H1 (cell line): ENCODE results near the gene RTN4RL1. TPM values are rescaled to one million over a fixed set of nuclear protein-coding genes. Genes with fewer than 3 reads are reported as not detected.

Experiments
- CTCF ChIA-PET: fragments of 300-600 bp; sonication (Branson Sonifier 250); formaldehyde crosslinking; loops from one replicate; lab custom pipeline; 2021; ENCODE audit not compliant: partially characterized antibody; lab: Charles Lee
- POLR2A ChIA-PET: fragments of 300-600 bp; sonication (Branson Sonifier 250); formaldehyde crosslinking; loops from one replicate; lab custom pipeline; 2021; ENCODE audit warnings: inconsistent platforms; ENCODE audit not compliant: partially characterized antibody; lab: Charles Lee
- DNase-seq, 2 experiments: peaks; one replicate each; pipeline versions ENCODE4 v3.0.0 to v3.0.0-alpha.2; 2010 to 2022; ENCODE audit warnings: low spot score in 2 of 2, low read depth in 1 of 2, mixed read lengths in 1 of 2
- FAIRE-seq: peaks from 2 replicates; lab custom pipeline; 2011; peaks lifted over from hg19 to GRCh38; lab: Jason Lieb, UNC
- H2AFZ ChIP-seq: 2 replicates; pipeline ENCODE4 v1.8.1; 2012; ENCODE audit warnings: low read length, inconsistent platforms
- H2AK5ac ChIP-seq: 2 replicates; pipeline ENCODE4 v1.6.1; 2013; ENCODE audit warnings: low read depth, low read length
- H2BK120ac ChIP-seq: replicated peaks from 2 replicates; pipeline ENCODE3; 2013; ENCODE audit warnings: low read depth, low read length, inconsistent platforms
- H2BK12ac ChIP-seq: 2 replicates; pipeline ENCODE4 v1.6.1; 2013; ENCODE audit warnings: low read depth, low read length
- H2BK15ac ChIP-seq: 2 replicates; pipeline ENCODE4 v1.6.1; 2013; ENCODE audit warnings: low read length
- H2BK20ac ChIP-seq: 2 replicates; pipeline ENCODE4 v1.6.1; 2013; ENCODE audit warnings: low read length
- H2BK5ac ChIP-seq: 2 replicates; pipeline ENCODE4 v1.6.1; 2013; ENCODE audit warnings: low read depth, low read length
- H3K14ac ChIP-seq: 2 replicates; pipeline ENCODE4 v1.6.1; 2013; ENCODE audit warnings: inconsistent platforms; ENCODE audit not compliant: insufficient read length
- H3K18ac ChIP-seq: 2 replicates; pipeline ENCODE4 v1.6.1; 2013; ENCODE audit warnings: low read length; ENCODE audit errors: extremely low read depth
- H3K23ac ChIP-seq: 2 replicates; pipeline ENCODE4 v1.6.1; 2013; ENCODE audit warnings: inconsistent platforms; ENCODE audit not compliant: insufficient read length
- H3K23me2 ChIP-seq: 2 replicates; pipeline ENCODE4 v1.6.1; 2013; ENCODE audit warnings: low read depth, low read length
- H3K27ac ChIP-seq: 2 replicates; pipeline ENCODE4 v1.6.1; 2011; ENCODE audit warnings: low read depth, low read length, inconsistent platforms
- H3K27me3 ChIP-seq, 4 experiments: replicated peaks in 1 of 4; 1 replicate in 1 of 4; 2 replicates in 3 of 4; pipeline versions ENCODE4 v1.6.1 to v1.8.1; 2011 to 2013; ENCODE audit warnings: low read length in 3 of 4, mild to moderate bottlenecking in 3 of 4, inconsistent platforms in 2 of 4, mixed read lengths in 2 of 4, moderate library complexity in 1 of 4; ENCODE audit not compliant: control insufficient read depth in 3 of 4, insufficient read depth in 3 of 4; ENCODE audit errors: extremely low read depth in 1 of 4
- H3K36me3 ChIP-seq, 4 experiments: 2 replicates each; pipeline versions ENCODE4 v1.6.1 to v1.8.1; 2011 to 2013; ENCODE audit warnings: mild to moderate bottlenecking in 4 of 4, low read length in 3 of 4, moderate library complexity in 2 of 4, control low read depth in 1 of 4, inconsistent platforms in 1 of 4; ENCODE audit not compliant: insufficient read depth in 4 of 4, control insufficient read depth in 2 of 4
- H3K4ac ChIP-seq: replicated peaks from 2 replicates; pipeline ENCODE3; 2013; ENCODE audit warnings: low read length, low read depth, mixed read lengths, inconsistent platforms; ENCODE audit not compliant: insufficient read length
- H3K4me1 ChIP-seq, 4 experiments: replicated peaks in 1 of 4; 1 replicate in 1 of 4; 2 replicates in 3 of 4; pipeline versions ENCODE4 v1.6.1 to v1.8.1; 2011 to 2013; ENCODE audit warnings: low read length in 3 of 4, inconsistent platforms in 2 of 4, mixed read lengths in 1 of 4; ENCODE audit not compliant: insufficient read depth in 4 of 4, control insufficient read depth in 3 of 4
- H3K4me2 ChIP-seq, 2 experiments: 2 replicates each; pipeline versions ENCODE4 v1.6.1 to v1.8.1; 2011 to 2013; ENCODE audit warnings: low read depth in 2 of 2, low read length in 2 of 2, control low read depth in 1 of 2, inconsistent platforms in 1 of 2, mild to moderate bottlenecking in 1 of 2; ENCODE audit not compliant: insufficient read depth in 1 of 2
- H3K4me3 ChIP-seq, 4 experiments: fragments of 200-600, 300-600 bp in 1 of 4; sonication (generic), shearing (Covaris generic), sonication (Bioruptor Twin) in 1 of 4; 2 replicates each; pipeline versions ENCODE4 v1.5.1 to v1.8.1; 2011 to 2016; ENCODE audit warnings: low read length in 4 of 4, low read depth in 3 of 4, control low read depth in 2 of 4, inconsistent platforms in 2 of 4, mild to moderate bottlenecking in 2 of 4, mixed read lengths in 1 of 4, moderate library complexity in 1 of 4; ENCODE audit not compliant: insufficient read depth in 2 of 4; ENCODE audit errors: extremely low read depth in 1 of 4
- H3K56ac ChIP-seq: replicated peaks from 2 replicates; pipeline ENCODE3; 2013; ENCODE audit warnings: low read depth, mild to moderate bottlenecking, mixed read lengths, low read length, inconsistent platforms; ENCODE audit not compliant: insufficient read length
- H3K79me1 ChIP-seq: 2 replicates; pipeline ENCODE4 v1.6.1; 2013; ENCODE audit warnings: low read depth, low read length, control low read depth
- H3K79me2 ChIP-seq, 2 experiments: 2 replicates each; pipeline versions ENCODE4 v1.6.1 to v1.8.1; 2012 to 2013; ENCODE audit warnings: low read length in 2 of 2, mild to moderate bottlenecking in 2 of 2, inconsistent platforms in 1 of 2; ENCODE audit not compliant: insufficient read depth in 2 of 2, control insufficient read depth in 1 of 2
- H3K9ac ChIP-seq, 4 experiments: replicated peaks in 1 of 4; 1 replicate in 1 of 4; 2 replicates in 3 of 4; pipeline versions ENCODE4 v1.6.1 to v1.8.1; 2011 to 2013; ENCODE audit warnings: low read depth in 3 of 4, low read length in 3 of 4, control low read depth in 2 of 4, mild to moderate bottlenecking in 2 of 4, moderate library complexity in 2 of 4, inconsistent platforms in 1 of 4; ENCODE audit errors: extremely low read depth in 1 of 4
- H3K9me3 ChIP-seq, 2 experiments: 2 replicates each; pipeline versions ENCODE4 v1.6.1 to v1.8.1; 2012 to 2013; ENCODE audit warnings: mild to moderate bottlenecking in 2 of 2, moderate library complexity in 2 of 2, control low read depth in 1 of 2, inconsistent platforms in 1 of 2, low read depth in 1 of 2, low read length in 1 of 2, mixed read lengths in 1 of 2; ENCODE audit not compliant: insufficient read depth in 2 of 2
- H4K20me1 ChIP-seq, 2 experiments: replicated peaks in 1 of 2; 2 replicates each; pipeline versions ENCODE3 to v1.8.1; 2011 to 2013; ENCODE audit warnings: inconsistent platforms in 2 of 2, low read length in 2 of 2, mild to moderate bottlenecking in 1 of 2; ENCODE audit not compliant: insufficient read depth in 2 of 2, control insufficient read depth in 1 of 2
- H4K5ac ChIP-seq: 2 replicates; pipeline ENCODE4 v1.6.1; 2013; ENCODE audit warnings: low read length, low read depth, mixed read lengths, inconsistent platforms; ENCODE audit not compliant: insufficient read length
- H4K8ac ChIP-seq: 2 replicates; pipeline ENCODE4 v1.8.0; 2013; ENCODE audit warnings: mild to moderate bottlenecking, moderate library complexity, low read length, inconsistent platforms; ENCODE audit not compliant: insufficient read depth; ENCODE audit errors: extremely low read depth
- H4K91ac ChIP-seq: replicated peaks from 2 replicates; pipeline ENCODE3; 2013; ENCODE audit warnings: low read length, mixed read lengths, inconsistent platforms; ENCODE audit not compliant: insufficient read length
- ATF3 ChIP-seq: IDR thresholded peaks from 2 replicates; pipeline ENCODE4 v1.6.1; 2011; ENCODE audit warnings: low read depth, mild to moderate bottlenecking, low read length; ENCODE audit not compliant: insufficient read depth
- BACH1 ChIP-seq: IDR thresholded peaks from 2 replicates; pipeline ENCODE4 v1.6.1; 2012; ENCODE audit warnings: low read length, improper control_type of control experiment
- CEBPB ChIP-seq: IDR thresholded peaks from 2 replicates; pipeline ENCODE4 v1.6.1; 2012; ENCODE audit warnings: low read depth, low read length
- CHD1 ChIP-seq: IDR thresholded peaks from 2 replicates; pipeline ENCODE4 v1.6.1; 2012; ENCODE audit warnings: low read depth, low read length, improper control_type of control experiment
- CTBP2 ChIP-seq: IDR thresholded peaks from 2 replicates; pipeline ENCODE4 v1.7.0; 2011; ENCODE audit warnings: borderline replicate concordance, mild to moderate bottlenecking, moderate library complexity, mixed read lengths, low read length; ENCODE audit not compliant: insufficient read depth, insufficient read length
- GABPA ChIP-seq: IDR thresholded peaks from 2 replicates; pipeline ENCODE4 v1.6.1; 2011; ENCODE audit warnings: mild to moderate bottlenecking, low read length, moderate library complexity, borderline replicate concordance; ENCODE audit not compliant: insufficient read depth
- GTF2F1 ChIP-seq: IDR thresholded peaks from 2 replicates; pipeline ENCODE4 v1.6.1; 2012; ENCODE audit warnings: low read depth, low read length, improper control_type of control experiment, borderline replicate concordance
- POLR2A ChIP-seq, 2 experiments: IDR thresholded peaks; 1 replicate in 1 of 2; 2 replicates in 1 of 2; pipeline ENCODE4 v1.6.1; 2011; ENCODE audit warnings: low read depth in 2 of 2, low read length in 2 of 2, mild to moderate bottlenecking in 2 of 2; ENCODE audit errors: control extremely low read depth in 1 of 2
- SIN3A ChIP-seq, 2 experiments: IDR thresholded peaks in 1 of 2; conservative IDR thresholded peaks in 1 of 2; 2 replicates each; pipeline ENCODE4 v1.6.1; 2011 to 2012; ENCODE audit warnings: low read length in 2 of 2, improper control_type of control experiment in 1 of 2, low read depth in 1 of 2, mild to moderate bottlenecking in 1 of 2
- SIRT6 ChIP-seq: IDR thresholded peaks from one replicate; pipeline ENCODE4 v1.7.1; 2012; ENCODE audit warnings: low read length, inconsistent platforms
- SIX5 ChIP-seq: IDR thresholded peaks from 2 replicates; pipeline ENCODE4 v1.6.1; 2011; ENCODE audit warnings: mild to moderate bottlenecking, low read depth, low read length
- SP2 ChIP-seq: IDR thresholded peaks from 2 replicates; pipeline ENCODE4 v1.6.1; 2012; ENCODE audit warnings: mild to moderate bottlenecking, low read length, inconsistent platforms
- SP4 ChIP-seq: IDR thresholded peaks from 2 replicates; pipeline ENCODE4 v1.6.1; 2012; ENCODE audit warnings: low read length, inconsistent platforms
- SUZ12 ChIP-seq: fragments of 200-600 bp; sonication (generic); IDR thresholded peaks from 2 replicates; pipeline ENCODE4 v1.6.1; 2012; ENCODE audit warnings: mild to moderate bottlenecking, inconsistent platforms, low read length, moderate library complexity, mixed read lengths
- ZNF274 ChIP-seq: IDR thresholded peaks from 2 replicates; pipeline ENCODE4 v1.7.0; 2012; ENCODE audit warnings: low read length, borderline replicate concordance; ENCODE audit errors: extremely low read depth
- WGBS, 2 experiments: shearing (Covaris generic) in 1 of 2; methylation state at CpG; one replicate each; pipeline versions ENCODE4 v1.1.6 to v1.1.7; 2013 to 2015; ENCODE audit warnings: low lambda C conversion rate in 2 of 2, mixed read lengths in 2 of 2, inconsistent platforms in 1 of 2, low coverage in 1 of 2, missing lambda C conversion rate in 1 of 2; ENCODE audit not compliant: insufficient replicate concordance in 2 of 2, insufficient coverage in 1 of 2, insufficient read length in 1 of 2; ENCODE audit errors: extremely low coverage in 1 of 2, missing lambda C conversion rate in 1 of 2; 5-methylcytosine and 5-hydroxymethylcytosine counted together
- polyA plus RNA-seq, 7 experiments: library from polyadenylated mRNA; depleted of rRNA in 3 of 7; stranded (reverse) in 5 of 7; unstranded in 2 of 7; fragments of >200 nt in 5 of 7; fragments of 200-250 nt in 2 of 7; gene quantifications; 1 replicate in 5 of 7; 2 replicates in 1 of 7; 4 replicates in 1 of 7; pipeline versions ENCODE4 v1.2.1 to v1.2.3, GENCODE V29; 2011 to 2013; ENCODE audit warnings: missing spikeins in 2 of 7, mixed read lengths in 2 of 7
- total RNA-seq: library from RNA; stranded (reverse); fragmentation: NEBNext Ultra II Directional; extraction: Animal tissue kit (Norgen Biotek cat#: 25700); gene quantifications from 2 replicates; pipeline ENCODE4 v1.2.1, GENCODE V29; 2021

Gene RTN4RL1
- total and polyA plus RNA-seq, 2 of the 8 experiments (the other 6 are each of a cell fraction or from before 2014, with no cell fraction given): 0.09 TPM; not detected in 1

GRCh38 chr17:2034157-2034556 is 9.0 kb upstream of the RTN4RL1 start:
- H4K8ac ChIP-seq: no peak overlapping the region
- ChIA-PET CTCF (interaction anchor here (1.1 to 4.4 kb wide), 2 partner anchors 36 to 125 kb away, joined by 3 to 15 read pairs; no protein-coding TSS in a partner anchor), POLR2A (no interaction called here)
- no peak overlapping the region for H2BK15ac ChIP-seq
- no peak for FAIRE-seq
- no peak overlapping the region for H4K91ac ChIP-seq
- H3K27me3 ChIP-seq: peaks cover 4 to 7% (median 7%) of the 10 kb centered on the region in 4 experiments
- H3K36me3 ChIP-seq: peaks cover 0 to 5% (median 1%) of the 10 kb centered on the region in 4 experiments; a peak in 3 of 8 replicates
- H3K27ac ChIP-seq: no peak overlapping the region
- H3K9ac ChIP-seq: no peak overlapping the region
- 89% methylated on average over 6 of the region's 7 CpGs; no CpG with 5 or more reads in 1 of the 2 experiments for WGBS, 2 experiments
- H3K4me2 ChIP-seq: no peak overlapping the region
- H2BK120ac ChIP-seq: no peak overlapping the region
- H4K20me1 ChIP-seq: peaks cover 0 to 7% of the 10 kb centered on the region in 2 experiments
- H3K4me3 ChIP-seq: no peak overlapping the region
- H3K4ac ChIP-seq: no peak overlapping the region
- H4K5ac ChIP-seq: no peak overlapping the region
- DNase-seq: no peak
- H3K14ac ChIP-seq: no peak overlapping the region
- H3K4me1 ChIP-seq: peaks cover 2 to 6% (median 4%) of the 10 kb centered on the region in 4 experiments; a peak in 4 of 7 replicates
- peaks cover 6% of the 10 kb centered on the region; the same call in 1 of the 2 replicates for H3K23me2 ChIP-seq
- no peaks in the 10 kb centered on the region for H3K9me3 ChIP-seq
- H2BK20ac ChIP-seq: no peak overlapping the region
- H3K18ac ChIP-seq: no peak overlapping the region
- no peak overlapping the region for H2BK12ac ChIP-seq
- no peak overlapping the region for H3K56ac ChIP-seq
- no peaks in the 10 kb centered on the region for H3K79me2 ChIP-seq
- H2BK5ac ChIP-seq: no peak overlapping the region
- H2AK5ac ChIP-seq: no peak overlapping the region
- no peaks in the 10 kb centered on the region for H3K79me1 ChIP-seq
- H2AFZ ChIP-seq: no peak overlapping the region
- no peak overlapping the region for H3K23ac ChIP-seq
- TF ChIP-seq SIRT6 (no peak), GABPA (no peak), GTF2F1 (no peak), ATF3 (no peak), CEBPB (no peak), POLR2A (IDR thresholded peaks at IDR 0.05; ENCODE audit: control extremely low read depth in 1 of 2, low read depth in 2 of 2, low read length in 2 of 2) (no peak), CTBP2 (no peak), SP2 (no peak), ZNF274 (no peak), CHD1 (no peak), SP4 (no peak), SIN3A (conservative IDR thresholded peaks at IDR 0.05 in 1 of 2, IDR thresholded peaks at IDR 0.05 in 1 of 2; ENCODE audit: low read depth in 1 of 2, low read length in 2 of 2) (no peak), SUZ12 (no peak), SIX5 (no peak), BACH1 (no peak)
